NCI-H524 treated with DMSO at 0.1 percent for 48 hours (cell line): Measurements from ENCODE around the gene COPG2.
"Not testable (repeated sequence)": the region's sequence is repeated elsewhere in the genome, so short reads cannot be mapped to it uniquely, and the experiment has no call there.

Experiments used
- DNase-seq: peaks from one replicate; lab custom pipeline; 2025; lab: John Stamatoyannopoulos, UW

Gene COPG2

GRCh38 chr7:130566168-130566897 is 102.2 kb downstream of the COPG2 start:
- DNase-seq = no peak

- DNase-seq = no peak
Measured at GRCh38 chr7:130560972-130561371, 107.6 kb downstream of the COPG2 start.

- DNase-seq = no peak
Measured at GRCh38 chr7:130559184-130559583, 109.4 kb downstream of the COPG2 start.

GRCh38 chr7:130554481-130554880 is 114.1 kb downstream of the COPG2 start:
- DNase-seq = no peak

GRCh38 chr7:130553398-130554029 is 115.0 kb downstream of the COPG2 start:
- DNase-seq = no peak

GRCh38 chr7:130544356-130544755 is 124.2 kb downstream of the COPG2 start:
- DNase-seq = no peak

GRCh38 chr7:130543487-130544010 is 125.0 kb downstream of the COPG2 start:
- no peak for DNase-seq

- DNase-seq = not testable (repeated sequence)
Measured at GRCh38 chr7:130542297-130542696, 126.3 kb downstream of the COPG2 start.

GRCh38 chr7:130541287-130541686 is 127.3 kb downstream of the COPG2 start:
- not testable (repeated sequence) for DNase-seq

GRCh38 chr7:130537894-130538293 is 130.7 kb downstream of the COPG2 start:
- not testable (repeated sequence) for DNase-seq

GRCh38 chr7:130529417-130529816 is 139.1 kb downstream of the COPG2 start:
- no peak for DNase-seq

- DNase-seq = not testable (repeated sequence)
Measured at GRCh38 chr7:130527752-130528355, 140.7 kb downstream of the COPG2 start.

GRCh38 chr7:130524628-130525027 is 143.9 kb downstream of the COPG2 start:
- no peak for DNase-seq

- DNase-seq = not testable (repeated sequence)
Measured at GRCh38 chr7:130523519-130524125, 144.9 kb downstream of the COPG2 start.

GRCh38 chr7:130521258-130521951 is 147.1 kb downstream of the COPG2 start:
- DNase-seq = no peak

GRCh38 chr7:130515315-130516040 is 153.1 kb downstream of the COPG2 start:
- no peak for DNase-seq

GRCh38 chr7:130513447-130513846 is 155.1 kb downstream of the COPG2 start:
- DNase-seq = no peak

- not testable (repeated sequence) for DNase-seq
Measured at GRCh38 chr7:130512038-130512437, 156.5 kb downstream of the COPG2 start.

GRCh38 chr7:130506358-130506757 is 162.2 kb downstream of the COPG2 start:
- no peak for DNase-seq

GRCh38 chr7:130505753-130506152 is 162.8 kb downstream of the COPG2 start:
- DNase-seq = no peak

- DNase-seq = no peak
Measured at GRCh38 chr7:130500910-130501309, 167.6 kb downstream of the COPG2 start.
